ENCODE results near the gene FLNB. TPM values are rescaled to one million over a fixed set of nuclear protein-coding genes. Genes with fewer than 3 reads are reported as not detected.

Gene FLNB
- total RNA-seq, 2 experiments from 2014 or later = 23.2 to 27.4 TPM

- Mint-ChIP-seq H3K27me3 (no peaks in the 10 kb centered on the region), H3K36me3 (peaks cover 2% of the 10 kb centered on the region), H3K9me3 (no peaks in the 10 kb centered on the region), H3K4me1 (peaks cover 23% of the 10 kb centered on the region), H3K27ac (no peak overlapping the region), H3K4me3 (no peak overlapping the region)
- DNase-seq = no peak
Observed at GRCh38 chr3:58059349-58060321, 51.4 kb downstream of the FLNB start.

- peaks cover 30% of the 10 kb centered on the region for H3K4me1 Mint-ChIP-seq
- H3K27ac Mint-ChIP-seq = no peak overlapping the region
- H3K4me3 Mint-ChIP-seq = no peak overlapping the region
- H3K9me3 Mint-ChIP-seq = no peaks in the 10 kb centered on the region
- H3K36me3 Mint-ChIP-seq = peaks cover 2% of the 10 kb centered on the region
- DNase-seq = no peak
- H3K27me3 Mint-ChIP-seq = no peaks in the 10 kb centered on the region
Observed at GRCh38 chr3:58062472-58062871, 54.2 kb downstream of the FLNB start.

GRCh38 chr3:58063022-58063815 is 55.0 kb downstream of the FLNB start:
- Mint-ChIP-seq H3K9me3 (no peaks in the 10 kb centered on the region), H3K27me3 (no peaks in the 10 kb centered on the region), H3K27ac (no peak overlapping the region), H3K4me3 (no peak overlapping the region), H3K4me1 (peaks cover 30% of the 10 kb centered on the region), H3K36me3 (peaks cover 2% of the 10 kb centered on the region)
- DNase-seq = no peak

- Mint-ChIP-seq H3K27ac (no peak overlapping the region), H3K9me3 (no peaks in the 10 kb centered on the region), H3K36me3 (no peaks in the 10 kb centered on the region), H3K4me1 (peaks cover 22% of the 10 kb centered on the region), H3K27me3 (no peaks in the 10 kb centered on the region), H3K4me3 (no peak overlapping the region)
- DNase-seq = no peak
Observed at GRCh38 chr3:58064923-58065638, 56.9 kb downstream of the FLNB start.

- Mint-ChIP-seq H3K36me3 (no peaks in the 10 kb centered on the region), H3K27me3 (no peaks in the 10 kb centered on the region), H3K4me1 (peaks cover 22% of the 10 kb centered on the region), H3K27ac (no peak overlapping the region), H3K9me3 (no peaks in the 10 kb centered on the region), H3K4me3 (no peak overlapping the region)
- no peak for DNase-seq
Observed at GRCh38 chr3:58065700-58066167, 57.5 kb downstream of the FLNB start.

- H3K4me1 Mint-ChIP-seq = peaks cover 21% of the 10 kb centered on the region
- no peak overlapping the region for H3K4me3 Mint-ChIP-seq
Observed at GRCh38 chr3:58066842-58067241, 58.6 kb downstream of the FLNB start.

GRCh38 chr3:58068122-58068809 is 60.0 kb downstream of the FLNB start:
- Mint-ChIP-seq H3K27me3 (no peaks in the 10 kb centered on the region), H3K4me3 (no peak overlapping the region), H3K36me3 (no peaks in the 10 kb centered on the region), H3K27ac (no peak overlapping the region), H3K9me3 (no peaks in the 10 kb centered on the region), H3K4me1 (peaks cover 12% of the 10 kb centered on the region)
- no peak for DNase-seq

More at GRCh38 chr3:58066842-58067241, 58.6 kb downstream of the FLNB start:
- H3K9me3 Mint-ChIP-seq = no peaks in the 10 kb centered on the region
- H3K27me3 Mint-ChIP-seq = no peaks in the 10 kb centered on the region
- no peaks in the 10 kb centered on the region for H3K36me3 Mint-ChIP-seq
- no peak overlapping the region for H3K27ac Mint-ChIP-seq
- DNase-seq = no peak

- Mint-ChIP-seq H3K9me3 (peaks cover 8% of the 10 kb centered on the region), H3K4me1 (peaks cover 27% of the 10 kb centered on the region), H3K4me3 (no peak overlapping the region), H3K27me3 (no peaks in the 10 kb centered on the region), H3K36me3 (peaks cover 11% of the 10 kb centered on the region), H3K27ac (no peak overlapping the region)
- no peak for DNase-seq
Observed at GRCh38 chr3:58071480-58071971, 63.3 kb downstream of the FLNB start.

GRCh38 chr3:58072052-58072762 is 64.0 kb downstream of the FLNB start:
- H3K9me3 Mint-ChIP-seq = peaks cover 8% of the 10 kb centered on the region
- peaks cover 11% of the 10 kb centered on the region for H3K36me3 Mint-ChIP-seq
- peaks cover 27% of the 10 kb centered on the region for H3K4me1 Mint-ChIP-seq
- no peak overlapping the region for H3K27ac Mint-ChIP-seq
- no peak overlapping the region for H3K4me3 Mint-ChIP-seq
- H3K27me3 Mint-ChIP-seq = no peaks in the 10 kb centered on the region
- DNase-seq = no peak

- Mint-ChIP-seq H3K27ac (no peak overlapping the region), H3K27me3 (no peaks in the 10 kb centered on the region), H3K4me3 (no peak overlapping the region), H3K4me1 (peaks cover 29% of the 10 kb centered on the region), H3K9me3 (peaks cover 8% of the 10 kb centered on the region), H3K36me3 (peaks cover 15% of the 10 kb centered on the region)
- DNase-seq = no peak
Observed at GRCh38 chr3:58072763-58073130, 64.5 kb downstream of the FLNB start.

GRCh38 chr3:58073301-58074108 is 65.3 kb downstream of the FLNB start:
- no peak for DNase-seq
- H3K27ac Mint-ChIP-seq = no peak overlapping the region
- no peak overlapping the region for H3K4me3 Mint-ChIP-seq

GRCh38 chr3:58074116-58074715 is 66.0 kb downstream of the FLNB start:
- DNase-seq = no peak
- Mint-ChIP-seq H3K27me3 (no peaks in the 10 kb centered on the region), H3K4me1 (peaks cover 39% of the 10 kb centered on the region), H3K27ac (peak overlapping the region; percentile 1), H3K9me3 (peaks cover 8% of the 10 kb centered on the region), H3K4me3 (no peak overlapping the region), H3K36me3 (peaks cover 18% of the 10 kb centered on the region)

More at GRCh38 chr3:58073301-58074108, 65.3 kb downstream of the FLNB start:
- H3K36me3 Mint-ChIP-seq = peaks cover 15% of the 10 kb centered on the region
- no peaks in the 10 kb centered on the region for H3K27me3 Mint-ChIP-seq
- H3K4me1 Mint-ChIP-seq = peaks cover 37% of the 10 kb centered on the region
- peaks cover 8% of the 10 kb centered on the region for H3K9me3 Mint-ChIP-seq

- H3K4me3 Mint-ChIP-seq = no peak overlapping the region
- peak overlapping the region; percentile 3 for H3K27ac Mint-ChIP-seq
- no peaks in the 10 kb centered on the region for H3K27me3 Mint-ChIP-seq
- peaks cover 25% of the 10 kb centered on the region for H3K36me3 Mint-ChIP-seq
- H3K4me1 Mint-ChIP-seq = peaks cover 42% of the 10 kb centered on the region
- peaks cover 8% of the 10 kb centered on the region for H3K9me3 Mint-ChIP-seq
- DNase-seq = peak; percentile 35
Observed at GRCh38 chr3:58074997-58075396, 66.8 kb downstream of the FLNB start.

All from activated naive CD8-positive, alpha-beta T cell treated with anti-CD3 and anti-CD28 coated beads for 36 hours (primary cell).